Thyroid gland (tissue), 4 donors: ENCODE measurements around the gene OR9G4.

Source experiments
- CTCF ChIP-seq, 6 experiments: fragments of 200-600 bp in 3 of 6; fragments of 450-650 bp in 3 of 6; sonication (generic) in 3 of 6; IDR thresholded peaks; one replicate each; pipeline ENCODE4 v1.5.1; 2016 to 2019; ENCODE audit warnings: antibody characterized with exemption in 6 of 6, mild to moderate bottlenecking in 2 of 6, inconsistent platforms in 1 of 6, moderate library complexity in 1 of 6
- POLR2A ChIP-seq, 2 donors: fragments of 450-650 bp; IDR thresholded peaks; one replicate each; pipeline ENCODE4 v1.6.1; 2017; ENCODE audit warnings: antibody characterized with exemption in 2 of 2, mild to moderate bottlenecking in 2 of 2, moderate library complexity in 1 of 2

- TF ChIP-seq CTCF (IDR thresholded peaks at IDR 0.05) = no peak
- TF ChIP-seq POLR2A (IDR thresholded peaks at IDR 0.05) = no peak
Observed at GRCh38 chr11:56720513-56720912, 28.0 kb downstream of the OR9G4 start.
